Fibroblast of lung (primary cell): Measurements from ENCODE around the gene CTNNA2.

Experiments used
- EZH2 ChIP-seq: IDR thresholded peaks from 2 replicates; pipeline ENCODE4 v1.5.1; 2012; ENCODE audit warnings: low read length, control low read depth, mild to moderate bottlenecking; ENCODE audit errors: missing control alignments
- TF ChIP-seq, protein P1 (sequence below), 2 donors: IDR thresholded peaks in 1 of 2; conservative IDR thresholded peaks in 1 of 2; 1 replicate in 1 of 2; 2 replicates in 1 of 2; pipeline ENCODE4 v1.5.1; 2011 to 2012; ENCODE audit warnings: low read length in 2 of 2, control low read depth in 1 of 2, inconsistent platforms in 1 of 2, low read depth in 1 of 2, mild to moderate bottlenecking in 1 of 2

DNA sequence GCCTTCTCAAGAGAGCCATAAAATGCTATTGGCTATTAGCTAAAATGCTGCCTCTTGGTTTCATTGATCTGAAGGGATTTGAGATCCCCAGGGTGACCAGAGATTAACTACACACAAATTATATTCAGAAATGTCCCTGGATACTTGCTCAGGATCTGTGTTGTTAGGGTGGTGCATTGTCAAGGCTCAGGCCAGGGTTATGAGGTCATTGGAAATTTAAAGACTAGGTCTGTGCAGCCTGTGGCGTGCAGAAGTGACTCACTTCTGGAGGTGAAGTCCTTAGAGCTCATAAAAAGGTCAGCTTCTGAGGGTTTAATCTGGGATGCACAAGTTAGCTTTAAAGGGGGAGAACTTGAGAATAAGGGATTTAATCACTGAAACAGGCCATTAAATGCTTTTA is 768.2 kb downstream of the CTNNA2 start:
- no peak for TF ChIP-seq EZH2
- TF ChIP-seq, protein P1, sequence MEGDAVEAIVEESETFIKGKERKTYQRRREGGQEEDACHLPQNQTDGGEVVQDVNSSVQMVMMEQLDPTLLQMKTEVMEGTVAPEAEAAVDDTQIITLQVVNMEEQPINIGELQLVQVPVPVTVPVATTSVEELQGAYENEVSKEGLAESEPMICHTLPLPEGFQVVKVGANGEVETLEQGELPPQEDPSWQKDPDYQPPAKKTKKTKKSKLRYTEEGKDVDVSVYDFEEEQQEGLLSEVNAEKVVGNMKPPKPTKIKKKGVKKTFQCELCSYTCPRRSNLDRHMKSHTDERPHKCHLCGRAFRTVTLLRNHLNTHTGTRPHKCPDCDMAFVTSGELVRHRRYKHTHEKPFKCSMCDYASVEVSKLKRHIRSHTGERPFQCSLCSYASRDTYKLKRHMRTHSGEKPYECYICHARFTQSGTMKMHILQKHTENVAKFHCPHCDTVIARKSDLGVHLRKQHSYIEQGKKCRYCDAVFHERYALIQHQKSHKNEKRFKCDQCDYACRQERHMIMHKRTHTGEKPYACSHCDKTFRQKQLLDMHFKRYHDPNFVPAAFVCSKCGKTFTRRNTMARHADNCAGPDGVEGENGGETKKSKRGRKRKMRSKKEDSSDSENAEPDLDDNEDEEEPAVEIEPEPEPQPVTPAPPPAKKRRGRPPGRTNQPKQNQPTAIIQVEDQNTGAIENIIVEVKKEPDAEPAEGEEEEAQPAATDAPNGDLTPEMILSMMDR (conservative IDR thresholded peaks at IDR 0.05 in 1 of 2, IDR thresholded peaks at IDR 0.05 in 1 of 2; ENCODE audit: low read depth in 1 of 2, low read length in 2 of 2): no peak
